H1 (cell line): Measurements from ENCODE around the gene SCAPER. TPM values are rescaled to one million over a fixed set of nuclear protein-coding genes. Genes with fewer than 3 reads are reported as not detected.

Source experiments
- CTCF ChIA-PET: fragments of 300-600 bp; sonication (Branson Sonifier 250); formaldehyde crosslinking; loops from one replicate; lab custom pipeline; 2021; ENCODE audit not compliant: partially characterized antibody; lab: Charles Lee
- POLR2A ChIA-PET: fragments of 300-600 bp; sonication (Branson Sonifier 250); formaldehyde crosslinking; loops from one replicate; lab custom pipeline; 2021; ENCODE audit warnings: inconsistent platforms; ENCODE audit not compliant: partially characterized antibody; lab: Charles Lee
- DNase-seq, 2 experiments: peaks; one replicate each; pipeline versions ENCODE4 v3.0.0 to v3.0.0-alpha.2; 2010 to 2022; ENCODE audit warnings: low spot score in 2 of 2, low read depth in 1 of 2, mixed read lengths in 1 of 2
- FAIRE-seq: peaks from 2 replicates; lab custom pipeline; 2011; peaks lifted over from hg19 to GRCh38; lab: Jason Lieb, UNC
- H2AFZ ChIP-seq: 2 replicates; pipeline ENCODE4 v1.8.1; 2012; ENCODE audit warnings: low read length, inconsistent platforms
- H2AK5ac ChIP-seq: 2 replicates; pipeline ENCODE4 v1.6.1; 2013; ENCODE audit warnings: low read depth, low read length
- H2BK120ac ChIP-seq: replicated peaks from 2 replicates; pipeline ENCODE3; 2013; ENCODE audit warnings: low read depth, low read length, inconsistent platforms
- H2BK12ac ChIP-seq: 2 replicates; pipeline ENCODE4 v1.6.1; 2013; ENCODE audit warnings: low read depth, low read length
- H2BK15ac ChIP-seq: 2 replicates; pipeline ENCODE4 v1.6.1; 2013; ENCODE audit warnings: low read length
- H2BK20ac ChIP-seq: 2 replicates; pipeline ENCODE4 v1.6.1; 2013; ENCODE audit warnings: low read length
- H2BK5ac ChIP-seq: 2 replicates; pipeline ENCODE4 v1.6.1; 2013; ENCODE audit warnings: low read depth, low read length
- H3K14ac ChIP-seq: 2 replicates; pipeline ENCODE4 v1.6.1; 2013; ENCODE audit warnings: inconsistent platforms; ENCODE audit not compliant: insufficient read length
- H3K18ac ChIP-seq: 2 replicates; pipeline ENCODE4 v1.6.1; 2013; ENCODE audit warnings: low read length; ENCODE audit errors: extremely low read depth
- H3K23ac ChIP-seq: 2 replicates; pipeline ENCODE4 v1.6.1; 2013; ENCODE audit warnings: inconsistent platforms; ENCODE audit not compliant: insufficient read length
- H3K23me2 ChIP-seq: 2 replicates; pipeline ENCODE4 v1.6.1; 2013; ENCODE audit warnings: low read depth, low read length
- H3K27ac ChIP-seq: 2 replicates; pipeline ENCODE4 v1.6.1; 2011; ENCODE audit warnings: low read depth, low read length, inconsistent platforms
- H3K27me3 ChIP-seq, 4 experiments: replicated peaks in 1 of 4; 1 replicate in 1 of 4; 2 replicates in 3 of 4; pipeline versions ENCODE4 v1.6.1 to v1.8.1; 2011 to 2013; ENCODE audit warnings: low read length in 3 of 4, mild to moderate bottlenecking in 3 of 4, inconsistent platforms in 2 of 4, mixed read lengths in 2 of 4, moderate library complexity in 1 of 4; ENCODE audit not compliant: control insufficient read depth in 3 of 4, insufficient read depth in 3 of 4; ENCODE audit errors: extremely low read depth in 1 of 4
- H3K36me3 ChIP-seq, 4 experiments: 2 replicates each; pipeline versions ENCODE4 v1.6.1 to v1.8.1; 2011 to 2013; ENCODE audit warnings: mild to moderate bottlenecking in 4 of 4, low read length in 3 of 4, moderate library complexity in 2 of 4, control low read depth in 1 of 4, inconsistent platforms in 1 of 4; ENCODE audit not compliant: insufficient read depth in 4 of 4, control insufficient read depth in 2 of 4
- H3K4ac ChIP-seq: replicated peaks from 2 replicates; pipeline ENCODE3; 2013; ENCODE audit warnings: low read length, low read depth, mixed read lengths, inconsistent platforms; ENCODE audit not compliant: insufficient read length
- H3K4me1 ChIP-seq, 4 experiments: replicated peaks in 1 of 4; 1 replicate in 1 of 4; 2 replicates in 3 of 4; pipeline versions ENCODE4 v1.6.1 to v1.8.1; 2011 to 2013; ENCODE audit warnings: low read length in 3 of 4, inconsistent platforms in 2 of 4, mixed read lengths in 1 of 4; ENCODE audit not compliant: insufficient read depth in 4 of 4, control insufficient read depth in 3 of 4
- H3K4me2 ChIP-seq, 2 experiments: 2 replicates each; pipeline versions ENCODE4 v1.6.1 to v1.8.1; 2011 to 2013; ENCODE audit warnings: low read depth in 2 of 2, low read length in 2 of 2, control low read depth in 1 of 2, inconsistent platforms in 1 of 2, mild to moderate bottlenecking in 1 of 2; ENCODE audit not compliant: insufficient read depth in 1 of 2
- H3K4me3 ChIP-seq, 4 experiments: fragments of 200-600, 300-600 bp in 1 of 4; sonication (generic), shearing (Covaris generic), sonication (Bioruptor Twin) in 1 of 4; 2 replicates each; pipeline versions ENCODE4 v1.5.1 to v1.8.1; 2011 to 2016; ENCODE audit warnings: low read length in 4 of 4, low read depth in 3 of 4, control low read depth in 2 of 4, inconsistent platforms in 2 of 4, mild to moderate bottlenecking in 2 of 4, mixed read lengths in 1 of 4, moderate library complexity in 1 of 4; ENCODE audit not compliant: insufficient read depth in 2 of 4; ENCODE audit errors: extremely low read depth in 1 of 4
- H3K56ac ChIP-seq: replicated peaks from 2 replicates; pipeline ENCODE3; 2013; ENCODE audit warnings: low read depth, mild to moderate bottlenecking, mixed read lengths, low read length, inconsistent platforms; ENCODE audit not compliant: insufficient read length
- H3K79me1 ChIP-seq: 2 replicates; pipeline ENCODE4 v1.6.1; 2013; ENCODE audit warnings: low read depth, low read length, control low read depth
- H3K79me2 ChIP-seq, 2 experiments: 2 replicates each; pipeline versions ENCODE4 v1.6.1 to v1.8.1; 2012 to 2013; ENCODE audit warnings: low read length in 2 of 2, mild to moderate bottlenecking in 2 of 2, inconsistent platforms in 1 of 2; ENCODE audit not compliant: insufficient read depth in 2 of 2, control insufficient read depth in 1 of 2
- H3K9ac ChIP-seq, 4 experiments: replicated peaks in 1 of 4; 1 replicate in 1 of 4; 2 replicates in 3 of 4; pipeline versions ENCODE4 v1.6.1 to v1.8.1; 2011 to 2013; ENCODE audit warnings: low read depth in 3 of 4, low read length in 3 of 4, control low read depth in 2 of 4, mild to moderate bottlenecking in 2 of 4, moderate library complexity in 2 of 4, inconsistent platforms in 1 of 4; ENCODE audit errors: extremely low read depth in 1 of 4
- H3K9me3 ChIP-seq, 2 experiments: 2 replicates each; pipeline versions ENCODE4 v1.6.1 to v1.8.1; 2012 to 2013; ENCODE audit warnings: mild to moderate bottlenecking in 2 of 2, moderate library complexity in 2 of 2, control low read depth in 1 of 2, inconsistent platforms in 1 of 2, low read depth in 1 of 2, low read length in 1 of 2, mixed read lengths in 1 of 2; ENCODE audit not compliant: insufficient read depth in 2 of 2
- H4K20me1 ChIP-seq, 2 experiments: replicated peaks in 1 of 2; 2 replicates each; pipeline versions ENCODE3 to v1.8.1; 2011 to 2013; ENCODE audit warnings: inconsistent platforms in 2 of 2, low read length in 2 of 2, mild to moderate bottlenecking in 1 of 2; ENCODE audit not compliant: insufficient read depth in 2 of 2, control insufficient read depth in 1 of 2
- H4K5ac ChIP-seq: 2 replicates; pipeline ENCODE4 v1.6.1; 2013; ENCODE audit warnings: low read length, low read depth, mixed read lengths, inconsistent platforms; ENCODE audit not compliant: insufficient read length
- H4K8ac ChIP-seq: 2 replicates; pipeline ENCODE4 v1.8.0; 2013; ENCODE audit warnings: mild to moderate bottlenecking, moderate library complexity, low read length, inconsistent platforms; ENCODE audit not compliant: insufficient read depth; ENCODE audit errors: extremely low read depth
- H4K91ac ChIP-seq: replicated peaks from 2 replicates; pipeline ENCODE3; 2013; ENCODE audit warnings: low read length, mixed read lengths, inconsistent platforms; ENCODE audit not compliant: insufficient read length
- KDM5A ChIP-seq: fragments of 200-600 bp; IDR thresholded peaks from 2 replicates; pipeline ENCODE4 v1.7.1; 2012; ENCODE audit warnings: mild to moderate bottlenecking, low read length, inconsistent platforms, mixed read lengths
- NRF1 ChIP-seq: IDR thresholded peaks from 2 replicates; pipeline ENCODE4 v1.6.1; 2011; ENCODE audit warnings: mild to moderate bottlenecking, low read depth, low read length, improper control_type of control experiment
- RBBP5 ChIP-seq: IDR thresholded peaks from 2 replicates; pipeline ENCODE4 v1.7.1; 2012; ENCODE audit warnings: low read depth, mild to moderate bottlenecking, inconsistent platforms, low read length, moderate library complexity, borderline replicate concordance
- RXRA ChIP-seq: IDR thresholded peaks from 2 replicates; pipeline ENCODE4 v1.6.1; 2011; ENCODE audit warnings: low read depth, mild to moderate bottlenecking, low read length, moderate library complexity; ENCODE audit not compliant: insufficient read depth
- SUZ12 ChIP-seq: fragments of 200-600 bp; sonication (generic); IDR thresholded peaks from 2 replicates; pipeline ENCODE4 v1.6.1; 2012; ENCODE audit warnings: mild to moderate bottlenecking, inconsistent platforms, low read length, moderate library complexity, mixed read lengths
- polyA plus RNA-seq, 7 experiments: library from polyadenylated mRNA; depleted of rRNA in 3 of 7; stranded (reverse) in 5 of 7; unstranded in 2 of 7; fragments of >200 nt in 5 of 7; fragments of 200-250 nt in 2 of 7; gene quantifications; 1 replicate in 5 of 7; 2 replicates in 1 of 7; 4 replicates in 1 of 7; pipeline versions ENCODE4 v1.2.1 to v1.2.3, GENCODE V29; 2011 to 2013; ENCODE audit warnings: missing spikeins in 2 of 7, mixed read lengths in 2 of 7
- total RNA-seq: library from RNA; stranded (reverse); fragmentation: NEBNext Ultra II Directional; extraction: Animal tissue kit (Norgen Biotek cat#: 25700); gene quantifications from 2 replicates; pipeline ENCODE4 v1.2.1, GENCODE V29; 2021

Gene SCAPER
- total and polyA plus RNA-seq, 2 of the 8 experiments (the other 6 are each of a cell fraction or from before 2014, with no cell fraction given): 1.6 to 6.8 TPM

- no peak for FAIRE-seq
- H4K91ac ChIP-seq: no peak overlapping the region
These were observed 402.0 kb downstream of the SCAPER start for GRCh38 chr15:76503121-76503520.

More at GRCh38 chr15:76503121-76503520, 402.0 kb downstream of the SCAPER start:
- Histone ChIP-seq H3K36me3 (no peaks in the 10 kb centered on the region), H3K56ac (no peak overlapping the region), H3K9me3 (no peaks in the 10 kb centered on the region), H4K8ac (no peak overlapping the region), H2BK120ac (no peak overlapping the region), H3K4me2 (no peak overlapping the region), H3K4me3 (no peak overlapping the region), H3K9ac (no peak overlapping the region), H2BK20ac (no peak overlapping the region), H3K4me1 (no peaks in the 10 kb centered on the region; a peak in 1 of 7 replicates), H3K18ac (no peak overlapping the region), H2BK12ac (no peak overlapping the region), H2BK5ac (no peak overlapping the region), H3K79me1 (no peaks in the 10 kb centered on the region), H2BK15ac (no peak overlapping the region), H3K14ac (no peak overlapping the region), H3K23ac (no peak overlapping the region), H4K20me1 (no peaks in the 10 kb centered on the region), H2AFZ (no peak overlapping the region), H3K4ac (no peak overlapping the region), H3K27me3 (no peaks in the 10 kb centered on the region), H3K27ac (no peak overlapping the region), H3K23me2 (no peaks in the 10 kb centered on the region), H2AK5ac (no peak overlapping the region), H4K5ac (no peak overlapping the region), H3K79me2 (no peaks in the 10 kb centered on the region)
- DNase-seq: no peak
- TF ChIP-seq SUZ12 (no peak), RXRA (no peak), KDM5A (no peak), RBBP5 (no peak), NRF1 (no peak)
- POLR2A ChIA-PET: no interaction called here
- CTCF ChIA-PET: interaction anchor here (0.7 to 0.9 kb wide), 2 partner anchors 22 to 313 kb away, joined by 3 read pairs; no protein-coding TSS in a partner anchor
